K562 (cell line): ENCODE measurements around the gene KRT82. TPM values are rescaled to one million over a fixed set of nuclear protein-coding genes. Genes with fewer than 3 reads are reported as not detected.
A peak's percentile ranks its signal among the peaks of the same experiment; 100 is the strongest.

Experiments used
- polyA plus RNA-seq, 8 experiments: library from polyadenylated mRNA; depleted of rRNA in 4 of 8; stranded (reverse) in 5 of 8; unstranded in 3 of 8; fragments of >200 nt; fragmentation: Nextera tagmentation in 2 of 8; fragmentation: Illumina TruSeq in 1 of 8; extraction: Ambion mirVana in 2 of 8; extraction: Trizol in 1 of 8; gene quantifications; 2 replicates each; pipeline versions ENCODE4 v1.2.1 to v1.2.3, GENCODE V29; 2011 to 2014; ENCODE audit warnings: inconsistent platforms in 1 of 8, missing spikeins in 1 of 8
- total RNA-seq, 7 experiments: library from RNA; depleted of rRNA in 6 of 7; stranded (reverse); fragments of >200 nt in 6 of 7; fragmentation: Illumina TruSeq in 2 of 7; extraction: Trizol in 2 of 7; gene quantifications; 2 replicates each; pipeline versions ENCODE4 v1.2.1 to v1.2.3, GENCODE V29; 2011 to 2021; ENCODE audit warnings: low replicate concordance in 1 of 7
- TF ChIP-seq, protein P1 (sequence below), 2 experiments: fragments of 450-650 bp; formaldehyde crosslinking in 1 of 2; IDR thresholded peaks; 2 replicates each; pipeline versions ENCODE4 v1.4.0 to v1.6.1; 2014 to 2020; ENCODE audit warnings: mild to moderate bottlenecking in 2 of 2, borderline replicate concordance in 1 of 2, low read depth in 1 of 2

Gene KRT82
- total and polyA plus RNA-seq, 9 of the 15 experiments (the other 6 are each of a cell fraction or from before 2014, with no cell fraction given), result not detected

GRCh38 chr12:52372216-52373154 is 33.6 kb downstream of the KRT82 start (continued):
- TF ChIP-seq, protein P1, sequence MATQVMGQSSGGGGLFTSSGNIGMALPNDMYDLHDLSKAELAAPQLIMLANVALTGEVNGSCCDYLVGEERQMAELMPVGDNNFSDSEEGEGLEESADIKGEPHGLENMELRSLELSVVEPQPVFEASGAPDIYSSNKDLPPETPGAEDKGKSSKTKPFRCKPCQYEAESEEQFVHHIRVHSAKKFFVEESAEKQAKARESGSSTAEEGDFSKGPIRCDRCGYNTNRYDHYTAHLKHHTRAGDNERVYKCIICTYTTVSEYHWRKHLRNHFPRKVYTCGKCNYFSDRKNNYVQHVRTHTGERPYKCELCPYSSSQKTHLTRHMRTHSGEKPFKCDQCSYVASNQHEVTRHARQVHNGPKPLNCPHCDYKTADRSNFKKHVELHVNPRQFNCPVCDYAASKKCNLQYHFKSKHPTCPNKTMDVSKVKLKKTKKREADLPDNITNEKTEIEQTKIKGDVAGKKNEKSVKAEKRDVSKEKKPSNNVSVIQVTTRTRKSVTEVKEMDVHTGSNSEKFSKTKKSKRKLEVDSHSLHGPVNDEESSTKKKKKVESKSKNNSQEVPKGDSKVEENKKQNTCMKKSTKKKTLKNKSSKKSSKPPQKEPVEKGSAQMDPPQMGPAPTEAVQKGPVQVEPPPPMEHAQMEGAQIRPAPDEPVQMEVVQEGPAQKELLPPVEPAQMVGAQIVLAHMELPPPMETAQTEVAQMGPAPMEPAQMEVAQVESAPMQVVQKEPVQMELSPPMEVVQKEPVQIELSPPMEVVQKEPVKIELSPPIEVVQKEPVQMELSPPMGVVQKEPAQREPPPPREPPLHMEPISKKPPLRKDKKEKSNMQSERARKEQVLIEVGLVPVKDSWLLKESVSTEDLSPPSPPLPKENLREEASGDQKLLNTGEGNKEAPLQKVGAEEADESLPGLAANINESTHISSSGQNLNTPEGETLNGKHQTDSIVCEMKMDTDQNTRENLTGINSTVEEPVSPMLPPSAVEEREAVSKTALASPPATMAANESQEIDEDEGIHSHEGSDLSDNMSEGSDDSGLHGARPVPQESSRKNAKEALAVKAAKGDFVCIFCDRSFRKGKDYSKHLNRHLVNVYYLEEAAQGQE (IDR thresholded peaks at IDR 0.05; ENCODE audit: borderline replicate concordance), result peak; percentile 45; the same call in 1 of the 2 replicates
- TF ChIP-seq, protein P1 (CRISPR knock-in tag; IDR thresholded peaks at IDR 0.05; ENCODE audit: low read depth), result no peak
- TF ChIP-seq, all 486 proteins: peak for 9
